Endometrial microvascular endothelial cells (primary cell): ENCODE results near the gene SMAD7. TPM values are rescaled to one million over a fixed set of nuclear protein-coding genes. Genes with fewer than 3 reads are reported as not detected.

Experiments used
- in situ Hi-C: cut with HindIII; loops from 2 replicates; pipeline ENCODE4 v1.10.0; 2017; ENCODE audit warnings: low sequenced_read_pairs, low pct_unique_long_range_greater_than_20kb; ENCODE audit errors: inconsistent ontology term
- total RNA-seq: library from RNA; depleted of rRNA; stranded (reverse); fragments of >200 nt; gene quantifications from one replicate; pipeline ENCODE4 v1.2.3, GENCODE V29; 2015; ENCODE audit errors: inconsistent ontology term

The SMAD7 gene
- total RNA-seq, 1 donor from 2014 or later = 6.6 TPM

- in situ Hi-C loops = no loop called here
Measured at GRCh38 chr18:48924630-48925490, 25.9 kb downstream of the SMAD7 start.

GRCh38 chr18:48923746-48924629 is 26.8 kb downstream of the SMAD7 start:
- in situ Hi-C loops = no loop called here

DNA sequence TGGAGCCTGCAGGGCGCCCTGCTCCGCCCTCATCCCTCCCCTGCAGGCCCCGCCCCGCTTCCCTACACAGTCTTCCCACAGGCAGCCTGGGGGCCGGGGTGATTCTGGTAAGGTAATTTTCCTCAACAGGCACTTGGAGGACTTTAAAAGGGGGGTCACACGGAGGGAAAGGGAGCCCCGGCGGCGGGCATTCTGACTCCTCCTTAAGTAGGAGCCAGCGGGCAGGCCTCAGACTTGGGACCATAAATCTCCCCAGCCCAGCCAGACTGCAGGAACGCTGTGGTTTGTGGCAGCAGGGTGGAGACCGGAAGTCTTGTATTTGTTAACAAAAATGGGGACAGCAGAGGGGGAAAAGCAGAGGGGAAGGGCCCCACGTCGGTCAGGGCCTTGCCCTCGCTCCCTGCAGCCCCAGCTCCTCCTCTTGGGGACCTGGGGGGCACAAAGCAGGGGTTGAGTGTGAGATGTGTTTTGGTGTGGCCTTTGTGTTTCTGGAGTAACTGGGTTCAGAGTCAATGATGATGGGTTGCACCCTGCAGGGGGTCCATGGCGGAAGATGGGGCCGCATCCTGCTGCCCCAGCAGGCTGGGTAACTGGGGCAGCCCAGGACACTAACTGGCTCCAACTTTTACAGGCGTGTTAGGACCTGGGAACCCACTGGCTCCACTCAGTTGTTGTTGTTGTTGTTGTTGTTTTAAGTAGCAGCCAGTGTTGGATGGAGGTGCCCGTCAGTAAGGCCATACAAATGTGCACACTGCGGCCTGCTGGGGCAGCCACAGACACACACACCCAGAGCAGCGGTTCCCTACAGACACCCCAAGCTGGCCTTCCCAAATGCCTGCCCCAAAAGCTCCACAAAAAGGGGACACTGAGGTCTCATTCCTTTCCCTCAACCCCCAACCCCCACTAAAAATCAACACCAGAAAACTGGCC is 27.7 kb downstream of the SMAD7 start:
- in situ Hi-C loops = no loop called here

DNA sequence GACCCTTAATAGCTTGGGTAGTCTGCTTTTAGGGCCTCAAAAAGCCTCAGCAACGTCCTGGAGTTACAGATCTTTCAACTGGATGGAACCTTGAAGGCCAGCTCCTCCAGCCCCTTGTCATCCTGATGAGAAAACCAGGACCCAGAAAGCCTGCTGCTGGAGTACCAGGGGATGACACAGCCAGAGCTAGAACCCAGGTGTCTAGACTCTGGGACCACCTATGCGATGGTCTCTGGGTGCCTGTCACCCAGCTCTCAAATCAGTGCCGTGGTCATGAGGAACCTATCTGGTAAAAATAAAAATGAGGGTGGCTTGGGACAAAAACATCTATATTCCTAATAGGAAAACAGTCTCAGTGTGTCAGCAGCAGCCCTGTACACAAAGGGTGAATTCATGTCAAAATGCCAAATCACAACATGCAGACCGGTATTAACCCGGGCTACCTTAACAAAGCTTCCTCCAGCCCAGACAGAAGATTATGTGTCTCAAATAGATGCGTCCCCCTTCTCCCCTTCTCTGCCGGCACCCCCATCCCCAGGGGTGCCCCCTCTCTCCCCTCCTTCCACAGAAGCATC is 28.5 kb downstream of the SMAD7 start:
- in situ Hi-C loops = no loop called here

DNA sequence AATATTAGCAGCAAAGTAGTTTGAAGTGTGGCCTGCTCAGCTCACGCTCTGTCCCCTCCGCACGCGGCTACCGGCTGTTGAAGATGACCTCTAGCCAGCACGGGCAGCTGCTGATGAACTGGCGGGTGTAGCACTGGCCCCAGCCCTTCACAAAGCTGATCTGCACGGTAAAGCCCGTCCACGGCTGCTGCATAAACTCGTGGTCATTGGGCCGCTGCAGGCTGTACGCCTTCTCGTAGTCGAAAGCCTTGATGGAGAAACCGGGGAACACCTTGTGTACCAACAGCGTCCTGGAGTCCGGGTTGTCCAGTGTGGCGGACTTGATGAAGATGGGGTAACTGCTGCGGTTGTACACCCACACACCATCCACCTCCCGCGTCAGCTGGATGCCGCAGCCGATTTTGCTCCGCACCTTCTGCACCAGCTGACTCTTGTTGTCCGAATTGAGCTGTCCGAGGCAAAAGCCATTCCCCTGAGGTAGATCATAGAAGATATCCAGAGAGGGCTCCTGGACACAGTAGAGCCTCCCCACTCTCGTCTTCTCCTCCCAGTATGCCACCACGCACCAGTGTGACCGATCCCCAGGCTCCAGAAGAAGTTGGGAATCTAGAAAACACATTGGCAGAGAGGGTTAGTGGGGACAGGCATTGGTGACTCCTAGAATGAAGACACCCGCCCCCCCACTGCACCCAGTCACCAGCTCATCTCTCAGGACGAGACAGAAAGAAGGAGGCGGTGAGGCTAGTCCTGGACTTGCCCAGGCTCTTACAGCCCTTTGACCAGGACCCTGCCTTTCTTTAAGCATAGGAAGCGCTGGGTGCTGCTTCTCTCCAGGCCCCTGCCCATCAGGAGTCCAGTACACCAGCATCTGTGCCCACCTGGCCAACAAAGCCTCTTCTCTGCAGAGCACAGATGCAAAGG is 29.2 kb downstream of the SMAD7 start:
- in situ Hi-C loops = no loop called here

DNA sequence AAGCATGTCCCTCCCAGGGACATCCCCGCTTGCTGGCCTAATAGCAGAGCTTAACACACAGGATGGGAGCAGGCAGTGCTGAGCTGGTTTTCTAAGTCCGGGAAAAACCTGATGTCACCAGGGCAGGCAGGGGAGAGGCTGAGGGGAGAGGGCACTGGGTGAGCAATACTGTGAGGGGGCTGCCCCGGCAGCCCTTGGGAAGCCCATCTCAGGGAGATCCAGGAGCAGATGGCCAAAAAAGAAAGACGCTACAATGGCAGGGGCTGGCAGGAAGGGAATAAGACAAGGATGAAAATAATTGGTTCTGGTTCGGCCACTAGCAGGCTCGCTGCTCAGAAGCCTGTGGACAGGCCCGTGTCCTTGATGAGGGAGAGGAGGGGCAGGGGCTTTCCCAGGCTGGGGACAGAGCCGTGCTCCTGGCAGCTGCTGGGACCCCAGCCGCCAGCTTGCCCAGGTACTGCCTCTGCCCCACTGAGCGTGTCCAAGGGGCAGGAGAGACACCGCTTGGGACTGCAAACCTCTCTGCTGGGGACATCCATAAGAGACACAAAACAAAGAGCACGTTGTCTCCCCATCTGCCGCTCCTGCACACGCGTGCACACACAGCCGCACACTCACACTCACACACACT is 30.2 kb downstream of the SMAD7 start:
- in situ Hi-C loops = no loop called here

GRCh38 chr18:48919547-48919946 is 31.2 kb downstream of the SMAD7 start:
- in situ Hi-C loops = no loop called here

DNA sequence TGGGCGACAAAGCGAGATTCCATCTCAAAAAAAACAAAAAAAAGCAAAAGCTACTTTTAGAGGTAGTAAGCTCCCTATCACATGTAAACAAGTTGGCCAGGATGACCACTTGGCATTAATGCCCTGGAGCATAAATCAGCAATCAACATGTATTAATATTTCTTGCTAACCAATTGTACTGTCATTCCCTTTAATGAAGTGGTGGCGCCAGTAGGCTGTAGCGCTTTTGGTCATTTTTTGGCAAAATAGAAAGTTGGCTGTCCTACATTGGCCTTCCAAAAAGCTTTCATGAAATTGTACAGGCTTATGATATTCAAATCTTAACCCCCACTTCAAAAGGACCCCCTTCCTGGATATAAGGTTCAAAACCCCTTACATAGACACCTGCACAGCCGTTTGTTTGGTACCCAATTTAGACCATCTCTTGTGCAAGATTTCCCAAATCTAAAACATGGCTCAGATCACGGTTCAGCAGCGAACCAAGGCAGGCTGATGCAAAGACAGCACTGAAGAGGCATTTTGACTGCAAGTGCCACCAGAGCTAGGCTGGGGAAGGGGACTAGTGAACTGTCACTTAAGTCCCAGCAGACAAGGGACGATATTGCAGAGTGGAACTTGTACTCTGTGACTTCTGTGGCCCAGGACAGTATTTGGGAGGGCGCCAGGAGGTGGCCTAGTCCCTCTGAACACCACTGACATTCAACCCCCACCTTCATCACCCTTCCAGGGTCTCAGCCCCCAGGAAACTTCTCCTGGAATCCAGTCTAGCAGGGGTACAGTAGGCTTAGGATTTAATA is 31.9 kb downstream of the SMAD7 start:
- in situ Hi-C loops = no loop called here

DNA sequence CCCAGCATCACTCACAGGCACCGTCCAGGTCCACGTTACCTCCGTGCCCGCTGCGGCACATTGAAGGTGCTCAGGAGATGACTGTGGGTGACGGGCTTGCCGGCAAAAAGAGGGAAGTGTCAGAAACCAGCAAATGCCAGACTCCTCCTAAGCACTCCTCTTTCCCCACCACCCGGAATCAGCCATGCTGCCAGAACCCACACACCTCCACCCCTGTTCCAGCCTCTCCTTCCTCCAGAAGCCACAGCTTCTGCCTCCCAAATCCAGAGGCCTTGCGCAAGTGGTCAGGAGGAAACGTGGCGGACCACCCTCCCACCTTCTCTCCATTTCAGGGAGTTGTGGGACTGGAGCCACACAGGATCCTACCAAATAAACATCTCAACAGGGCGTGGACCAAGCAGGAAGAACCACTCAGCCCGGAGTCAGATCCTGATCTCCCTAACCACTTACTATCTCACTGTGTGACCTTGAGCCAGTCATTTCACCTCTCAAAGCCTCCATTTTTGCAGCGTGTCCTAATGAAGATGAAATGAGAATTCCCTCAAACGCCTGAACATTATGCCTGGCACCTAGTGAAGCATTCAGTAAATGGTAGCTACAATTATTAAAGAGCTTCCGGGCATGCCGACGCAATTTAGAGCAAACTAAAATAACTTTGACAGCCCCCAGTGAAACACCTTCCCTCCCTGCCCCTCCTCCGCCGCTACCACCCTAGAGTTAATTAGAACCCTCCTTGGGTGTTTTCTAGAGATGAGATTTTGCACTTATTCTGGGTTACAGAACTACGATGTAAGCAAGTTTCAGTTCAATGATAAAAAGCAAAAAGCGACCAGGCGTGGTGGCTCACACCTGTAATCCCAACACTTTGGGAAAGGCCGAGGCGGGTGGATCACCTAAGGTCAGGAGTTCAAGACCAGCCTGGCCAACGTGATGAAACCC is 32.9 kb downstream of the SMAD7 start:
- in situ Hi-C loops = no loop called here

DNA sequence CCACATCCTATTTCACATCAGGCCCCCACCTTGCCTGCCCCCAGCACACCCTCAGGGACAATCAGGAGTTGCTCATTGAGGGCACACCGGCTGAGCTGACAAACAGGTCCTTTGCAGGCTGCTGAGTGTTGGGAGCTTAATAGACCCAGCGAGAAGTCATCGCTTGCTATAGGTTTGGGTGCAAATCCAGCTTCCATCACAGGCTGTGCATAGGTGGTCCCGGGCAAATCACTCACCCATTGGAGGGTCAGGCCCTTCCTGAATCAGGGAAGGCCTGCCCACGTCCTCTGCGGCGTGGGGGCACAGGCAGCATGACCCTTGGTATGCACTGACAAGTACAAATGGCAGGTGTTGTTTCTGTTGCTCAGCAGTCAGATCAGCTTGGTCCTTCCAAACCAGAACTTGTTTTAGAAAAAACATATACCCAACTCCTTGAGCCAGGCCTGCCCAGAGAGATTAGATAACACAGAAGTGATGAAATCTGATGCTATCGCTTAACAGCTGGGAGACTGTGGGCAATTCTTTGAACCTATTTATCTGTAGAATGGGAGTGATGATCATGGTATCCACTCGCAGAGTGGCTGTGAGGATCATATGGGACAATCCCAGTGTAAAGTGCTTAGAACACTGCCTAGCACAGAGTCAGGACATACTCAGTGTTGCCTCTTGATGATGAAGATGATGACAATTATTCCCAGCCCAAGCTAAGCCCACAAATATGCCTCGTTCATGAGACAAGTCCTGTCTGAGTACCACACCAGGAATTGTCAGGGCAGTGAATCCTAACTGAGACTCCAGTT is 34.9 kb downstream of the SMAD7 start:
- in situ Hi-C loops = no loop called here

- in situ Hi-C loops = no loop called here
Measured at GRCh38 chr18:48914581-48915251, 36.0 kb downstream of the SMAD7 start.

DNA sequence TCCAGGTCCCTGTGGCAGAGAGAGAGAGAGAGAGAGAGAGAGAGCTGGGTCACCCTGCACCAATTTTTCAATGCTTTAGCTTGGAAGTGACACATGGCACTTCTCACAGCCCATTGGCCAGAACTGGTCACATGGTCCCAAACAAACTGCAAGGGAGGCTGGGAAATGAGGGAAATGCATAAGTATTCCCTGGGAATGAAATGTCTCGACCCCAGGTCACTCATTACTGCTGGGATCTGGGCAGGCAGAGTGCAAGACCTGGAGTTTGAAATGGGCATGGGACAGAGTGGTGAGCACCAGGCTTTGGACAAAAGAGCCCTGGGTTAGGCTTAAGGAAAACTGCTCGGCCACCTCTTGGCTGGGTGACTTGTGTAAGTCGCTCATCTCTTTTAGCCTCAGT is 37.0 kb downstream of the SMAD7 start:
- in situ Hi-C loops = no loop called here

- in situ Hi-C loops = no loop called here
Measured at GRCh38 chr18:48913201-48913600, 37.6 kb downstream of the SMAD7 start.

GRCh38 chr18:48910972-48911545 is 39.7 kb downstream of the SMAD7 start:
- in situ Hi-C loops = no loop called here
